ENCODE results near the gene LDLRAD3.

Gene LDLRAD3

DNA sequence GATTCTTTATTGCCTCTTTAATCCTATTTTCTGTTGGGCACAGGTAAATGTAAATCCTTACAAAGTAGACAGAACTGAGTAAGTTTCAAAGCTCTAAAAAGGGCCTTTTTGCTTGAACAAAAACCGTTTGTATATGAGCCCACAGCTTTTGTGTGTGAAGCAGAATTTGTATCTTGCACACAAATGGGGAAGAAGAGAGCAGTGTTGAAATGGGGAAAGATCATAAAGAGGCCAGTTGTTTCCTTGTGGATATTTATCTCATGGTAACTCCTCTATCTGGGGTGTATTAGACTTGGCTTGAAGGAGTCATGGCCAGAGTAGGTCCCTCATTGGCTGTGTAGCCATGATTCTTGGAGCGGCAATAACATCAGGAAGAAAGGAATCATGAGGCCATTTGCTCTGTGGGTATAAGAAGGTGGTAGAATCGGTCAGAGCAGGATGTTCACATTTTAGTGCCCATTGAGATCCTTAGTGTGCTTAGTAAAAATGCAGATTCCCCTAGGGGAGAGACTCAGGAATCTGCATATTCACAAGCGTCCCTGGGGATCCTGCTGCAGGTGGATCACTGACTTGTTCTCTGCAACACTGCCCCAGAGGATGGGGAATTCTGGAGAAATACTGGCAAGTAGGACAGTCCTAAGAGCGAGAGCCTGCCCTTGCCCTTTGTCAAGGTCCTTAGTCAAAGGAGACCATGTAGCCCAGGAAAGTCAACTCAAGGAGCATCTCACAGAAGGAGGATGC lies 126.5 kb downstream of the LDLRAD3 start:
- H3K4me3 ChIP-seq (ENCODE audit: low read depth, low read length), result no peak overlapping the region
- TF ChIP-seq, protein P1, sequence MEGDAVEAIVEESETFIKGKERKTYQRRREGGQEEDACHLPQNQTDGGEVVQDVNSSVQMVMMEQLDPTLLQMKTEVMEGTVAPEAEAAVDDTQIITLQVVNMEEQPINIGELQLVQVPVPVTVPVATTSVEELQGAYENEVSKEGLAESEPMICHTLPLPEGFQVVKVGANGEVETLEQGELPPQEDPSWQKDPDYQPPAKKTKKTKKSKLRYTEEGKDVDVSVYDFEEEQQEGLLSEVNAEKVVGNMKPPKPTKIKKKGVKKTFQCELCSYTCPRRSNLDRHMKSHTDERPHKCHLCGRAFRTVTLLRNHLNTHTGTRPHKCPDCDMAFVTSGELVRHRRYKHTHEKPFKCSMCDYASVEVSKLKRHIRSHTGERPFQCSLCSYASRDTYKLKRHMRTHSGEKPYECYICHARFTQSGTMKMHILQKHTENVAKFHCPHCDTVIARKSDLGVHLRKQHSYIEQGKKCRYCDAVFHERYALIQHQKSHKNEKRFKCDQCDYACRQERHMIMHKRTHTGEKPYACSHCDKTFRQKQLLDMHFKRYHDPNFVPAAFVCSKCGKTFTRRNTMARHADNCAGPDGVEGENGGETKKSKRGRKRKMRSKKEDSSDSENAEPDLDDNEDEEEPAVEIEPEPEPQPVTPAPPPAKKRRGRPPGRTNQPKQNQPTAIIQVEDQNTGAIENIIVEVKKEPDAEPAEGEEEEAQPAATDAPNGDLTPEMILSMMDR (IDR thresholded peaks at IDR 0.05), result no peak
- no peaks in the 10 kb centered on the region for H3K9me3 ChIP-seq (ENCODE audit: control insufficient read depth, low read length)
- no peaks in the 10 kb centered on the region for H3K79me2 ChIP-seq
- no peaks in the 10 kb centered on the region for H3K27me3 ChIP-seq (ENCODE audit: control insufficient read depth, insufficient read depth, low read length)
- no peak overlapping the region for H3K27ac ChIP-seq
- H3K4me2 ChIP-seq (ENCODE audit: low read length), result no peak overlapping the region
- no peak overlapping the region for H2AFZ ChIP-seq
- no peaks in the 10 kb centered on the region for H3K4me1 ChIP-seq
- H3K36me3 ChIP-seq (ENCODE audit: control insufficient read depth, insufficient read depth, low read length), result no peaks in the 10 kb centered on the region
- no peak overlapping the region for H3K9ac ChIP-seq

DNA sequence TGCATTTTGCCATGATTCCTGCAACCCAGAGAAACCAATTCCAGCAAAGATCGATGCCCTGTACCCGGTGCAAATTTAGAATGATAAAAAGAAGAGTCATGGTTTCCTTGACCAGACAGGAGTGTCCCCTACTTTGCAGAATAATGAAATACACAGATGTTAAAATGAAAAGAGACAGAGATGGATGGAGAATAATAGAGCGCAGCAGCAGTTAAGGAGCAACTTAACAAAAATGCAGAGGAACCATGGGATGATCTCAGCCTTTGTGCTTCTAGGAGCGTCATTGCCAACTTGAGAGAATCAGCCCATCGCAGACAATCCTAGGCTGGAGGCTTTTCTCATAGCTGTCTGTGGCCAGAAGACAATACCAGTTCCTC lies 127.1 kb downstream of the LDLRAD3 start:
- Histone ChIP-seq H3K36me3 (ENCODE audit: control insufficient read depth, insufficient read depth, low read length) (no peaks in the 10 kb centered on the region), H3K9me3 (ENCODE audit: control insufficient read depth, low read length) (no peaks in the 10 kb centered on the region), H3K27ac (no peak overlapping the region), H3K4me2 (ENCODE audit: low read length) (no peak overlapping the region), H3K9ac (no peak overlapping the region), H3K79me2 (no peaks in the 10 kb centered on the region), H3K27me3 (ENCODE audit: control insufficient read depth, insufficient read depth, low read length) (no peaks in the 10 kb centered on the region), H2AFZ (no peak overlapping the region), H3K4me1 (no peaks in the 10 kb centered on the region), H3K4me3 (ENCODE audit: low read depth, low read length) (no peak overlapping the region)
- TF ChIP-seq, protein P1 (IDR thresholded peaks at IDR 0.05), result no peak

DNA sequence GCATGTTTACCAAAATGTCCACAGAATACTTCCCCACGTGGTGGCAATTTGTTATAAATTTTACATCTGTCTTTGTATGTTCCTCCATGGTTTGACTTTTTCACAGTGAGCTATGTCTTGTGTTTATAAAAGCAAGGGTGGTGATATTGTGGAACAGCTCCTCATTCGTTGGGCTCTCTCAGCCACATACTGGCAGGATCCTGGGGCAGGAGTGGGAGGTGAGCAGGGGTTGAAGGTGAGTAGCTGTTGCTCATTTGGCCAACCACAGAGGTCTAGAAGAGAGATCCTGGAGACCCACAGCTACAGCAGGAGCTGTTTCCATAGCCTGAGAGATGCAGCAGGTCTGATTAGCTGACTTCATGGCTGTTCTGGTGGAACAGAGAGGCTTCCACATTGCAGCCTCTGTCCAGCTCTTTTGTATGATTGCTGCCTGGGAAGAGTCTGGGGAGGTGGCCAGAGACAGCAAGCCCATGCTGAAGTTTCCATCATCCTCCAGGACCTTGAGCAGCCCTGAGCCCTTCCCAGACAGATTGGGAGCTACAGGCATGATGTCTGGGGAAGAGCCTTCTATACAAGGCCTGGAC lies 128.1 kb downstream of the LDLRAD3 start:
- no peak overlapping the region for H3K4me3 ChIP-seq (ENCODE audit: low read depth, low read length)
- no peak overlapping the region for H2AFZ ChIP-seq
- TF ChIP-seq, protein P1 (IDR thresholded peaks at IDR 0.05), result no peak
- no peaks in the 10 kb centered on the region for H3K4me1 ChIP-seq
- no peaks in the 10 kb centered on the region for H3K27me3 ChIP-seq (ENCODE audit: control insufficient read depth, insufficient read depth, low read length)
- H3K79me2 ChIP-seq, result no peaks in the 10 kb centered on the region
- no peak overlapping the region for H3K4me2 ChIP-seq (ENCODE audit: low read length)
- no peaks in the 10 kb centered on the region for H3K9me3 ChIP-seq (ENCODE audit: control insufficient read depth, low read length)
- no peak overlapping the region for H3K9ac ChIP-seq
- no peak overlapping the region for H3K27ac ChIP-seq
- H3K36me3 ChIP-seq (ENCODE audit: control insufficient read depth, insufficient read depth, low read length), result no peaks in the 10 kb centered on the region

DNA sequence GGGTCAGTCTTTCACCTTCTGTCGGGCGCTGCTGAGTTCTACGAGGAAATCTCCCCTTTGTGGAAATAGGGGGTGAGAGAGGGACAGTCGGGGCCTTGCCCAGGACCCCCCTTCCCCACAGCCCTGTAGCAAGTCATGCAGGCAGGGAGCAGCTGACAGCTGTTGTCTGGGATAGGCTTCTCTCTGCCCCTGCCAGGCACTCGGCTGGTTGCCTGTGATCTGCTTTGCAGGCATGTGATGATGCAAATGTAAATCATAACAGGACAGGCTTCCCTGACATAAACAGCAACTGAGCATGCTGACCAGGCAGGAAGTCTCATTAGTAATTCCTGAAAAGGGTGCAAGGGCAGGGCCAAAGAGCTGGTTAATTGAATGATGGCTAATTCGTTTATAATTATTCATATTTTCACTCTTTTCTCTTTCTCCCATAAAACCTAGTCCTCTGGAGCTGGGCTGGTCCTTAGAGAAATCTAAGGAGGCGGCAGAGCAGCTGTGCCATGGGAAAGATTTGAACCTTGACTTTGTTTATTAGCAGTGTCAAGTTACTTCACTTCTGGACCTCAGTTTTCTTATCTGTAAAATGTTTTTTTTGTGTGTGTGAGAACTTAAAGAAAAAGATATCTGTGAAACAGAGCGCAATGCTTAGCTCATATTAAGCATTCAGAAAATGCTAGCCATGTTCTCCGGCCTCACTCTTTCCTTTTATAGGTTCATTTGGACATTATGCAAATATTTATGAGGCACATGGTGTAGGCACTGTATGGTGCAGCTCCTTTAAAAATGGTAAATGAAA lies 129.7 kb downstream of the LDLRAD3 start:
- H3K9me3 ChIP-seq (ENCODE audit: control insufficient read depth, low read length), result no peaks in the 10 kb centered on the region
- TF ChIP-seq, protein P1 (IDR thresholded peaks at IDR 0.05), result no peak
- no peak overlapping the region for H2AFZ ChIP-seq
- no peaks in the 10 kb centered on the region for H3K36me3 ChIP-seq (ENCODE audit: control insufficient read depth, insufficient read depth, low read length)
- no peaks in the 10 kb centered on the region for H3K27me3 ChIP-seq (ENCODE audit: control insufficient read depth, insufficient read depth, low read length)
- H3K4me2 ChIP-seq (ENCODE audit: low read length), result no peak overlapping the region
- no peak overlapping the region for H3K27ac ChIP-seq
- H3K4me3 ChIP-seq (ENCODE audit: low read depth, low read length), result no peak overlapping the region
- no peaks in the 10 kb centered on the region for H3K4me1 ChIP-seq
- no peak overlapping the region for H3K9ac ChIP-seq
- H3K79me2 ChIP-seq, result no peaks in the 10 kb centered on the region
